Measurements from ENCODE around the gene ZFR.
"Not testable (repeated sequence)": the region's sequence is repeated elsewhere in the genome, so short reads cannot be mapped to it uniquely, and the experiment has no call there.

Gene ZFR

GRCh38 chr5:32450952-32451351 lies 6.4 kb upstream of the ZFR start:
- DNase-seq (ENCODE audit: low spot score), result no peak

GRCh38 chr5:32449262-32449661 lies 4.7 kb upstream of the ZFR start:
- DNase-seq (ENCODE audit: low spot score), result no peak

GRCh38 chr5:32446630-32447029 lies 2.1 kb upstream of the ZFR start:
- no peak for DNase-seq (ENCODE audit: low spot score)

- DNase-seq (ENCODE audit: low spot score), result no peak
Observed at GRCh38 chr5:32445831-32446614, 1.5 kb upstream of the ZFR start.

GRCh38 chr5:32445287-32445758 lies 783 bp upstream of the ZFR start:
- DNase-seq (ENCODE audit: low spot score), result no peak

GRCh38 chr5:32443541-32444430 lies 754 bp downstream of the ZFR start:
- DNase-seq (ENCODE audit: low spot score), result peak; percentile 39

GRCh38 chr5:32443145-32443540 lies 1.4 kb downstream of the ZFR start:
- peak; percentile 9 for DNase-seq (ENCODE audit: low spot score)

- DNase-seq (ENCODE audit: low spot score), result no peak
Observed at GRCh38 chr5:32439086-32439642, 5.4 kb downstream of the ZFR start.

GRCh38 chr5:32436553-32437242 lies 7.8 kb downstream of the ZFR start:
- DNase-seq (ENCODE audit: low spot score), result no peak

GRCh38 chr5:32435383-32435782 lies 9.2 kb downstream of the ZFR start:
- DNase-seq (ENCODE audit: low spot score), result no peak

- no peak for DNase-seq (ENCODE audit: low spot score)
Observed at GRCh38 chr5:32434221-32434620, 10.3 kb downstream of the ZFR start.

GRCh38 chr5:32432633-32433032 lies 11.9 kb downstream of the ZFR start:
- DNase-seq (ENCODE audit: low spot score), result no peak

GRCh38 chr5:32430825-32431224 lies 13.7 kb downstream of the ZFR start:
- DNase-seq (ENCODE audit: low spot score), result not testable (repeated sequence)

GRCh38 chr5:32428426-32428825 lies 16.1 kb downstream of the ZFR start:
- no peak for DNase-seq (ENCODE audit: low spot score)

GRCh38 chr5:32426440-32427151 lies 17.9 kb downstream of the ZFR start:
- no peak for DNase-seq (ENCODE audit: low spot score)

GRCh38 chr5:32422697-32423096 lies 21.8 kb downstream of the ZFR start:
- no peak for DNase-seq (ENCODE audit: low spot score)

GRCh38 chr5:32421075-32421474 lies 23.5 kb downstream of the ZFR start:
- DNase-seq (ENCODE audit: low spot score), result no peak

GRCh38 chr5:32420506-32420905 lies 24.0 kb downstream of the ZFR start:
- no peak for DNase-seq (ENCODE audit: low spot score)

- DNase-seq (ENCODE audit: low spot score), result no peak
Observed at GRCh38 chr5:32419791-32420190, 24.7 kb downstream of the ZFR start.

- DNase-seq (ENCODE audit: low spot score), result no peak
Observed at GRCh38 chr5:32413466-32414263, 30.9 kb downstream of the ZFR start.

- DNase-seq (ENCODE audit: low spot score), result no peak
Observed at GRCh38 chr5:32410630-32411029, 33.9 kb downstream of the ZFR start.
